OCI-LY1 (cell line): ENCODE results near the gene SERINC2.

Source experiments
- H2AFZ ChIP-seq: fragments of 200-600 bp; sonication (generic), shearing (Covaris generic); 2 replicates; pipeline ENCODE4 v1.6.0; 2014; ENCODE audit warnings: antibody characterized with exemption, mild to moderate bottlenecking, low read length
- H3F3A ChIP-seq: fragments of 200-600 bp; sonication (generic), shearing (Covaris generic); 2 replicates; pipeline ENCODE4 v1.6.0; 2014; ENCODE audit warnings: mild to moderate bottlenecking, antibody characterized with exemption, low read length, moderate library complexity; ENCODE audit not compliant: insufficient read depth
- H3K27ac ChIP-seq: fragments of 200-600 bp; sonication (generic); 2 replicates; pipeline ENCODE4 v1.5.1; 2014; ENCODE audit warnings: low read length, mixed run types, mild to moderate bottlenecking, low read depth; ENCODE audit not compliant: poor library complexity, severe bottlenecking
- H3K27me3 ChIP-seq: fragments of 200-600 bp; sonication (generic); 2 replicates; pipeline ENCODE4 v1.6.0; 2014; ENCODE audit warnings: antibody characterized with exemption, mild to moderate bottlenecking, low read length, moderate library complexity; ENCODE audit not compliant: insufficient read depth
- H3K36me3 ChIP-seq: fragments of 200-600 bp; sonication (generic); 2 replicates; pipeline ENCODE4 v1.6.1; 2014; ENCODE audit warnings: mild to moderate bottlenecking, antibody characterized with exemption, low read length, moderate library complexity, mixed read lengths; ENCODE audit not compliant: insufficient read depth
- H3K4me1 ChIP-seq: fragments of 200-600 bp; sonication (generic); 2 replicates; pipeline ENCODE4 v1.5.1; 2014; ENCODE audit warnings: mild to moderate bottlenecking, low read length, moderate library complexity; ENCODE audit not compliant: insufficient read depth, severe bottlenecking
- H3K4me2 ChIP-seq: fragments of 200-600 bp; sonication (generic), shearing (Covaris generic); 2 replicates; pipeline ENCODE4 v1.6.1; 2014; ENCODE audit warnings: low read length
- H3K4me3 ChIP-seq: fragments of 200-600 bp; sonication (generic); 2 replicates; pipeline ENCODE4 v1.5.1; 2014; ENCODE audit warnings: low read length, low read depth, mild to moderate bottlenecking, mixed read lengths; ENCODE audit not compliant: poor library complexity, severe bottlenecking
- H3K79me2 ChIP-seq: fragments of 200-600 bp; shearing (Covaris generic); 2 replicates; pipeline ENCODE4 v1.6.1; 2016; ENCODE audit warnings: mixed run types, low read length, mixed read lengths; ENCODE audit not compliant: insufficient read depth
- H3K9ac ChIP-seq: fragments of 200-600 bp; sonication (generic), shearing (Covaris generic); 2 replicates; pipeline ENCODE4 v1.6.1; 2014; ENCODE audit warnings: mild to moderate bottlenecking, low read length, mixed read lengths
- H3K9me2 ChIP-seq: fragments of 200-600 bp; sonication (generic), shearing (Covaris generic); 2 replicates; pipeline ENCODE4 v1.6.1; 2014; ENCODE audit warnings: low read depth, mild to moderate bottlenecking, low read length, mixed read lengths
- H3K9me3 ChIP-seq: fragments of 200-600 bp; shearing (Covaris generic); 2 replicates; pipeline ENCODE4 v1.6.1; 2014; ENCODE audit warnings: low read length, mixed read lengths
- H4K20me1 ChIP-seq: fragments of 200-600 bp; sonication (generic), shearing (Covaris generic); 2 replicates; pipeline ENCODE4 v1.6.0; 2016; ENCODE audit warnings: mild to moderate bottlenecking, low read length; ENCODE audit not compliant: insufficient read depth
- CTCF ChIP-seq: fragments of 200-600 bp; sonication (generic), shearing (Covaris generic); IDR thresholded peaks from 2 replicates; pipeline ENCODE4 v1.5.1; 2017; ENCODE audit warnings: mild to moderate bottlenecking, antibody characterized with exemption, low read length, moderate library complexity, mixed read lengths
- EZH2 ChIP-seq: fragments of 200-600 bp; sonication (generic), shearing (Covaris generic); IDR thresholded peaks from 2 replicates; pipeline ENCODE4 v1.8.0; 2017; ENCODE audit warnings: borderline replicate concordance, mixed run types, mild to moderate bottlenecking, antibody characterized with exemption, low read length, moderate library complexity, mixed read lengths

The SERINC2 gene

GRCh38 chr1:31447210-31447609 is 34.2 kb downstream of the SERINC2 start:
- Histone ChIP-seq H2AFZ (no peak overlapping the region), H3K4me3 (no peak overlapping the region), H3K27me3 (no peaks in the 10 kb centered on the region; the same call in 1 of the 2 replicates), H3K9ac (no peak overlapping the region), H3F3A (no peaks in the 10 kb centered on the region), H3K4me1 (no peaks in the 10 kb centered on the region), H3K36me3 (no peaks in the 10 kb centered on the region), H3K27ac (no peak overlapping the region), H3K4me2 (no peak overlapping the region), H3K9me3 (no peaks in the 10 kb centered on the region), H3K9me2 (no peaks in the 10 kb centered on the region), H3K79me2 (no peaks in the 10 kb centered on the region), H4K20me1 (no peaks in the 10 kb centered on the region)
- no peak for TF ChIP-seq CTCF

- Histone ChIP-seq H3K36me3 (no peaks in the 10 kb centered on the region), H3K4me3 (no peak overlapping the region), H3K9me2 (no peaks in the 10 kb centered on the region), H2AFZ (no peak overlapping the region), H3K9me3 (peaks cover 6% of the 10 kb centered on the region), H3K27me3 (no peaks in the 10 kb centered on the region), H3K9ac (no peak overlapping the region), H3K4me2 (no peak overlapping the region), H3F3A (no peaks in the 10 kb centered on the region), H4K20me1 (no peaks in the 10 kb centered on the region), H3K79me2 (no peaks in the 10 kb centered on the region), H3K4me1 (no peaks in the 10 kb centered on the region), H3K27ac (no peak overlapping the region)
- TF ChIP-seq EZH2, result no peak
- no peak for TF ChIP-seq CTCF
Observed at GRCh38 chr1:31453384-31454079, 40.5 kb downstream of the SERINC2 start.

- H3K9me2 ChIP-seq, result no peaks in the 10 kb centered on the region
- no peak overlapping the region for H3K27ac ChIP-seq
- no peak overlapping the region for H3K4me2 ChIP-seq
- no peaks in the 10 kb centered on the region for H3K79me2 ChIP-seq
- no peaks in the 10 kb centered on the region for H3K27me3 ChIP-seq
- no peak overlapping the region for H3K9ac ChIP-seq
- H3K36me3 ChIP-seq, result no peaks in the 10 kb centered on the region
- no peak overlapping the region for H2AFZ ChIP-seq
- peaks cover 13% of the 10 kb centered on the region for H3K9me3 ChIP-seq
- no peaks in the 10 kb centered on the region for H3K4me1 ChIP-seq
- H4K20me1 ChIP-seq, result no peaks in the 10 kb centered on the region
- TF ChIP-seq CTCF (no peak), EZH2 (no peak)
- H3F3A ChIP-seq, result no peaks in the 10 kb centered on the region
- H3K4me3 ChIP-seq, result no peak overlapping the region
Observed at GRCh38 chr1:31458287-31458896, 45.4 kb downstream of the SERINC2 start.
